CD4-positive, CD25-positive, alpha-beta regulatory T cell (primary cell): ENCODE data around the gene TSR1. TPM values are rescaled to one million over a fixed set of nuclear protein-coding genes. Genes with fewer than 3 reads are reported as not detected.

Source experiments
- ATAC-seq, 2 donors: fragments of 150-1000 bp; cut with Tn5 transposase; one replicate each; pipeline ENCODE4 v1.10.0; 2021; ENCODE audit warnings: low read depth in 2 of 2, moderate number of reproducible peaks in 2 of 2, moderate library complexity in 1 of 2
- DNase-seq, 3 donors: peaks; one replicate each; pipeline versions ENCODE4 v3.0.0 to v3.0.0-alpha.2; 2012 to 2022; ENCODE audit warnings: mixed read lengths in 1 of 3
- H3K27ac ChIP-seq: one replicate; pipeline ENCODE4 v1.7.0; 2013; ENCODE audit warnings: mild to moderate bottlenecking, low read length; ENCODE audit not compliant: insufficient read depth, poor library complexity, severe bottlenecking
- H3K27me3 ChIP-seq: one replicate; pipeline ENCODE4 v1.7.0; 2013; ENCODE audit warnings: low read length; ENCODE audit not compliant: control insufficient read depth, insufficient read depth
- H3K36me3 ChIP-seq: one replicate; pipeline ENCODE4 v1.7.0; 2013; ENCODE audit warnings: mild to moderate bottlenecking, low read length, moderate library complexity; ENCODE audit not compliant: control insufficient read depth, insufficient read depth
- H3K4me1 ChIP-seq: 2 replicates; pipeline ENCODE4 v1.7.0; 2013; ENCODE audit warnings: mild to moderate bottlenecking, low read length; ENCODE audit not compliant: insufficient read depth, control insufficient read depth, poor library complexity, severe bottlenecking
- H3K4me3 ChIP-seq: one replicate; pipeline ENCODE4 v1.7.0; 2013; ENCODE audit warnings: low read depth, mild to moderate bottlenecking, low read length, moderate library complexity
- H3K9me3 ChIP-seq, 2 experiments: 1 replicate in 1 of 2; 2 replicates in 1 of 2; pipeline ENCODE4 v1.7.0; 2013; ENCODE audit warnings: low read length in 2 of 2, mild to moderate bottlenecking in 1 of 2, moderate library complexity in 1 of 2; ENCODE audit not compliant: control insufficient read depth in 2 of 2
- H3K27ac Mint-ChIP-seq, 3 donors: one replicate each; pipeline ENCODE4 v1.8.0; 2020 to 2022; ENCODE audit warnings: mild to moderate bottlenecking in 3 of 3, mixed read lengths in 3 of 3, moderate library complexity in 2 of 3
- H3K27me3 Mint-ChIP-seq: one replicate; pipeline ENCODE4 v1.8.0; 2022; ENCODE audit warnings: mild to moderate bottlenecking, mixed read lengths
- H3K36me3 Mint-ChIP-seq: one replicate; pipeline ENCODE4 v1.8.0; 2020; ENCODE audit warnings: mixed read lengths
- H3K4me1 Mint-ChIP-seq, 4 donors: one replicate each; pipeline ENCODE4 v1.8.0; 2020 to 2022; ENCODE audit warnings: mixed read lengths in 4 of 4, mild to moderate bottlenecking in 1 of 4
- H3K4me3 Mint-ChIP-seq, 4 donors: one replicate each; pipeline ENCODE4 v1.8.0; 2020 to 2022; ENCODE audit warnings: mild to moderate bottlenecking in 4 of 4, mixed read lengths in 4 of 4, moderate library complexity in 3 of 4
- H3K9me3 Mint-ChIP-seq, 7 donors: one replicate each; pipeline ENCODE4 v1.8.0; 2020 to 2022; ENCODE audit warnings: mixed read lengths in 7 of 7, mild to moderate bottlenecking in 3 of 7, moderate library complexity in 2 of 7
- polyA plus RNA-seq, 4 donors: library from polyadenylated mRNA; unstranded; fragments of 300-500 nt; fragmentation: Illumina TruSeq; gene quantifications; one replicate each; pipeline ENCODE4 v1.2.3, GENCODE V29; 2021
- total RNA-seq: library from RNA; stranded (reverse); gene quantifications from one replicate; pipeline ENCODE4 v1.2.3, GENCODE V29; 2022

The TSR1 gene
- total and polyA plus RNA-seq, 5 donors from 2014 or later: 11.4 to 25.1 (median 15.8) TPM

DNA sequence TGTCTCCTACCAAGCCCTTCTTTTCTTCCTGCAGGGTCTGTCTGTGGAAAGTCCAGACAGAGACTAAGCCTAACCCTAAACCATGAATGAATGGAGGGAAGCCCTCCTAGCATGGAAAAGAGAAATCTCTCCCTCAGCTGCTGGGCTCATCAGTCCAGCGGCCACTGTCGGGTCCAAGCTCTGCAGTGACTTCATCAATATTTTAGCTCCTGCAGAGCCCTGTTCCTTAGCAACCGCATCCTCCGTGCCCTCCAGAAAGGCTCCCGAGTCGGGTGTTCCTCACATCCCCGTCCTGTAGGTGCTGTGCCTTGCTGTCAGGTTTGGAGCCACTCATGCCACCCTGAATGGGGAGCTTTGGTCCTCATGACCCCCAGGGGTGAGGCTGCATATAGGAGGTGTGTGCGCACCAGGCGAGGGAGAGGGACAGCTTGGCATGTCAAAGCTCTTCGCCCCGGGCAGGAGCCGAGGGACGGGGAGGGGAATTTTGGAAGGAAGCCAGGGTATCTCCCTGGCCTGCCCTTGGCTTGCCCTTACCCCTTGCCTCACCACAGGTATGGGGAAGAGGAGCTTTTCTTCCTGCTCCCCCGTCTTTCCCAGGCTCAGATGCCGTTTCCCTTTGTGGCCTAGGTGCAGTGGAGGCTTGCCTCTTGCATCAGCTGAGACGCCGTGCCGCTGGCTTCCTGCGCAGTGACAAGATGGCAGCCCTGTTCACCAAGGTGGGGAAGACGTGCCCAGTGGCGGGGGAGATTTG is 24.9 kb upstream of the TSR1 start:
- H3K4me3 Mint-ChIP-seq: no peak overlapping the region
- Histone ChIP-seq H3K4me3 (no peak overlapping the region), H3K27me3 (no peaks in the 10 kb centered on the region), H3K9me3 (no peaks in the 10 kb centered on the region), H3K36me3 (peaks cover 4% of the 10 kb centered on the region), H3K27ac (no peak overlapping the region), H3K4me1 (no peaks in the 10 kb centered on the region)
- H3K4me1 Mint-ChIP-seq: no peaks in the 10 kb centered on the region
- no peaks in the 10 kb centered on the region for H3K9me3 Mint-ChIP-seq
- DNase-seq (no peak), ATAC-seq (no peak)
- no peaks in the 10 kb centered on the region for H3K27me3 Mint-ChIP-seq
- H3K36me3 Mint-ChIP-seq: peaks cover 7% of the 10 kb centered on the region
- H3K27ac Mint-ChIP-seq: peak overlapping the region in 1 of 3 donors; percentile 15

DNA sequence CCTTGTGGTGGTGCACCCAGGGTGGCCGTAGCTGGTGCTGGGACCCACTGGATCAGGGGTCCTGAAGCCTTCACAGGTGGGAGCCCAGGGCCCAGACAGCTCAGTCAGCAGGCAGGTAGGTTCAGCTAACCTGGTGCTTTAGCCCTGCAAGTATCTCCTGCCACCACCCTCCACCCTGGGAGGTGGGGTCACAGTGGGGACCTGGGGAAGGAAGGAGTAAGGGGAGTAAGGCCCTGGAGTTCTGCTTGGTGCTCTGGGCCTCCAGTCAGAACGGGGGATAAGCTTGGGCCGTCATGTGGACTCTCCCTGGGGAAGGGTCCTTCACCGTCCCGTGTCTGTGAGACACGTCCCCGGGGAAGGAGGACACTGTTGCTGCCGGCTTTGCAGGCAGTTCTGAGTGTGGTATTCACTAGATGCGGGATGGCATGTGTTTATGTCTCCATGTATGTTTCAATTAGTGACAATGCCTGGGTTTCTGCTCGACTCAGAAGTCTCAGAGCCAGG is 21.7 kb upstream of the TSR1 start:
- Mint-ChIP-seq H3K4me1 (peaks cover 0 to 17% (median 12%) of the 10 kb centered on the region in 4 donors), H3K36me3 (peaks cover 7% of the 10 kb centered on the region), H3K27ac (no peak overlapping the region), H3K4me3 (no peak overlapping the region), H3K27me3 (no peaks in the 10 kb centered on the region), H3K9me3 (no peaks in the 10 kb centered on the region)
- no peaks in the 10 kb centered on the region for H3K36me3 ChIP-seq
- H3K27me3 ChIP-seq: no peaks in the 10 kb centered on the region
- no peak for DNase-seq
- H3K9me3 ChIP-seq: no peaks in the 10 kb centered on the region
- no peak overlapping the region for H3K27ac ChIP-seq
- ATAC-seq: no peak
- H3K4me3 ChIP-seq: no peak overlapping the region
- H3K4me1 ChIP-seq: peaks cover 15% of the 10 kb centered on the region

DNA sequence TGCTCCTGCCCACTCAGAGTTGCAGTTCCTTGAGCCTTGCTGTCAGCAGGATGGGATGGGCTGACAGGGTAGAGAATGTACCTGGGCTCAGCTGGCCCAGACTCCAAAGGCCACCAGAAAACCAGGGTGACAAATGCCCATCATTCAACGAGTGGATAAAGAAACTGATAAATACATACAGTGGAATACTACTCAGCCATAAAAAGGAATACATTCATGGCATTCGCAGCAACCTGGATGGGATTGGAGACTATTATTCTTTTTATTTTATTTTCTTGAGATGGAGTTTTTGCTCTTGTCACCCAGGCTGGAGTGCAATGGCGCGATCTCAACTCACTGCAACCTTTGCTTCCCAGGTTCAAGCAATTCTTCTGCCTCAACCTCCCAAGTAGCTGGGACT is 21.0 kb upstream of the TSR1 start:
- no peaks in the 10 kb centered on the region for H3K9me3 Mint-ChIP-seq
- no peaks in the 10 kb centered on the region for H3K27me3 ChIP-seq
- H3K9me3 ChIP-seq: no peaks in the 10 kb centered on the region
- H3K4me1 ChIP-seq: peaks cover 17% of the 10 kb centered on the region
- DNase-seq (no peak), ATAC-seq (no peak)
- H3K36me3 Mint-ChIP-seq: peaks cover 3% of the 10 kb centered on the region
- H3K4me1 Mint-ChIP-seq: peaks cover 0 to 22% (median 13%) of the 10 kb centered on the region in 4 donors
- H3K4me3 ChIP-seq: no peak overlapping the region
- H3K27me3 Mint-ChIP-seq: no peaks in the 10 kb centered on the region
- no peaks in the 10 kb centered on the region for H3K36me3 ChIP-seq
- H3K27ac ChIP-seq: no peak overlapping the region
- no peak overlapping the region for H3K4me3 Mint-ChIP-seq
- no peak overlapping the region for H3K27ac Mint-ChIP-seq

DNA sequence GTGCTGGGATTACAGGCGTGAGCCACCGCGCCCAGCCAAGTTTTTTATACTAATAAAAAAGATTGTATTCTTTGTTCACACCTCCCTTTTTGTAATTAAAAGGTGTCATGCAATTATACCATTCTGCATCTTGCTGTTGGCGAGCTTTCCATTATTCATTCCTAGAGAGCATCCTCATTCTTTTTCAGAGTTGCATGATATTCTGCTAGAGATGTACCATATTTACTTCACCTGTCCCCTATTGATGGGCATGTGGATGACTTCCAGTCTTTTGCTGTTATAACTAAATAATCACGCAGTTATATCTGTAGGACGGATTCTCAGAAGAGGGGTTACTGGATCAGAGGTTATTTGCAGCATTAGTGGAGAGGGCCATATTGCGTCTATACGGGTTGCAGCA is 18.1 kb upstream of the TSR1 start:
- ATAC-seq: no peak

DNA sequence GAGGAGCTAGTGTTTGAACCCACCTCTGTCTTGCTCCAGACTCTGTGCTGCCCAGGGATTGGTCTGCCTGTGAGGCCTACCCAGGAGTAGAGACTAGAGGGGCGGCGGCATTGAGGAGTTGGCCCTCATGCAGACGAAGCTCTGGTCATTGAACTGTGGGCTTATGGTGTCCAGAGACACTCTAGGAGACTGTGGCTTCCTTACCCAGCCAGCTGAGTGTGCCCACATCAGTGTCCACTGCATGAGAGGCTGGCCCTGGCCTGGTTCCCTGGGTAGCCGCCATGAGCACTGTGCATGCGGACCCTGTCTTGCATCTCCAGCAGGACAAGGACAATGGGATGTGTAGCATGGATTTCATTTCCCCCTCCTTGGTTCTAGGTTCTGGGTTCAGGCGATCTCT is 15.0 kb upstream of the TSR1 start:
- Histone ChIP-seq H3K4me1 (peaks cover 17% of the 10 kb centered on the region), H3K27ac (no peak overlapping the region), H3K4me3 (no peak overlapping the region), H3K9me3 (no peaks in the 10 kb centered on the region), H3K36me3 (peaks cover 4% of the 10 kb centered on the region), H3K27me3 (no peaks in the 10 kb centered on the region)
- H3K36me3 Mint-ChIP-seq: no peaks in the 10 kb centered on the region
- H3K27ac Mint-ChIP-seq: no peak overlapping the region
- H3K4me3 Mint-ChIP-seq: no peak overlapping the region
- peaks cover 0 to 23% (median 13%) of the 10 kb centered on the region in 4 donors for H3K4me1 Mint-ChIP-seq
- DNase-seq: no peak
- H3K27me3 Mint-ChIP-seq: no peaks in the 10 kb centered on the region
- H3K9me3 Mint-ChIP-seq: no peaks in the 10 kb centered on the region
- no peak for ATAC-seq

More for the DNA sequence above, 18.1 kb upstream of the TSR1 start:
- Mint-ChIP-seq H3K36me3 (peaks cover 3% of the 10 kb centered on the region), H3K4me3 (peak overlapping the region in 2 of 4 donors; percentile 44 to 78), H3K27me3 (no peaks in the 10 kb centered on the region), H3K4me1 (peaks cover 0 to 23% (median 13%) of the 10 kb centered on the region in 4 donors), H3K9me3 (no peaks in the 10 kb centered on the region), H3K27ac (peak overlapping the region in 2 of 3 donors; percentile 59 to 83)
- no peak for DNase-seq
- H3K4me1 ChIP-seq: peaks cover 17% of the 10 kb centered on the region
- H3K4me3 ChIP-seq: peak overlapping the region; percentile 32
- no peak overlapping the region for H3K27ac ChIP-seq
- H3K27me3 ChIP-seq: no peaks in the 10 kb centered on the region
- no peaks in the 10 kb centered on the region for H3K36me3 ChIP-seq
- H3K9me3 ChIP-seq: no peaks in the 10 kb centered on the region

DNA sequence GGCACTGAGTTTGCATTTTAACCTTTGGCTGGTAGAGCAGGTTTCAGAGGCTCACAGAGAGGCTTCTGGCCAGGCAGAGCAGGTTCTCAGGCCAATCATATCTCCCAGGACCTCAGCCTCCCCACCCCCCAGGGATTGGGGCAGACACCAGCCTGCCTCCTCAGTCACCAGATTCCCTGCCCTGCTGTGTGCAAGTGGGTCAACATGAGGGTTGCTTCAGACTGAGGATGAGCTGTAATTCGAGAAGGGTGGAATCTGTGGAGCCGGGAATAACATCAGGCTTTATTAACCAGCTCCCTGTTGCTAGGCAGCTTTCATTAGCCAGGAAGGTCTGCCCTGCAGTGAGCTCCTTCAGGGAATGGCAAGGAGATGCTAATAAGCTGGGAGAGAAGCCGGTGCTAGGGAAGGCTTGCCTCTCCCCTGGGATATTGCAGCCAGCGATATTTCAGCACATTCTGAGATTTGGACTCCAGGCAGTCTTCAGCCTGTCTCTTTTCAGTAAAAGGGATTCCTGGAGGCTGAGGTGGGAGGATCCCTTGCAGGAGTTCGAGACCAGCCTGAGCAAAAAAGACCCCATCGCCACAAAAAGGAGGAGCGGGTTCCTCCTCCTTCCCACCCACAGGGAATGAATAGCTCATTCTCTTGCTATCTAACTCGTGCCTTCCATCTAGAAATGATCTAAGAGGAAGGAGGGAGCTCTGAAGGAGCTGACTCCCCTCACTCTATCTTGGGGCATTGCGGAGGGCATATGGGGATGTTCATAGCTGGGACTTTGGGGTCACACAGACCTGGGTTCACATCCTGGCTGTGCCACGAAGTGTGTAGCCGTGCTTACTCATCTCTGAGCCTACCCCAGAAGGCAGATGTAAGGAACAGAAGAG is 11.8 kb upstream of the TSR1 start:
- H3K27me3 Mint-ChIP-seq: no peaks in the 10 kb centered on the region
- no peaks in the 10 kb centered on the region for H3K36me3 Mint-ChIP-seq
- H3K9me3 Mint-ChIP-seq: no peaks in the 10 kb centered on the region
- Histone ChIP-seq H3K36me3 (peaks cover 12% of the 10 kb centered on the region), H3K9me3 (no peaks in the 10 kb centered on the region), H3K27ac (no peak overlapping the region), H3K27me3 (no peaks in the 10 kb centered on the region), H3K4me1 (peaks cover 2% of the 10 kb centered on the region), H3K4me3 (no peak overlapping the region)
- H3K4me3 Mint-ChIP-seq: no peak overlapping the region
- ATAC-seq (no peak), DNase-seq (no peak)
- H3K4me1 Mint-ChIP-seq: peaks cover 0 to 8% (median 1%) of the 10 kb centered on the region in 4 donors
- no peak overlapping the region for H3K27ac Mint-ChIP-seq

DNA sequence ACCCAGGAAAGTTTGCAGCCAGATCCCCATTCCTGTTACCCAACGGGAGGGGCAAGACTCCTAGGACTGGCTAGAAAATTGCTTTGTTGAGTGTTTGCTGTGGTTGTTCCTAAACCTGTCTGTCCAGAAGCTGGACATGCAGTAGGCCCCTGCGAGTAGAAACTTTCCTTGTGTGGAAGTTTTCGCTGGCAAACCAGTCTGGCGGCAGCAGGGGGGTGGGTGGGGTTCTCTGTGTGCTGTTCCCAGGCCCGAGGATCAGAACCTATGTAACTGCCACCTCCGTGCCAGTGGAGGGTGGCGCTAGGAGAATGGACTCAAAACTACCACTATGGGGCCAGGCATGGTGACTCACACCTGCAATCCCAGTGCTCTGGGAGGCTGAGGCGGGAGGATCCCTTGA is 10.2 kb upstream of the TSR1 start:
- Mint-ChIP-seq H3K9me3 (no peaks in the 10 kb centered on the region), H3K36me3 (peaks cover 4% of the 10 kb centered on the region), H3K4me3 (no peak overlapping the region), H3K27ac (no peak overlapping the region), H3K4me1 (peaks cover 0 to 8% (median under 1%) of the 10 kb centered on the region in 4 donors), H3K27me3 (no peaks in the 10 kb centered on the region)
- Histone ChIP-seq H3K36me3 (peaks cover 16% of the 10 kb centered on the region), H3K9me3 (no peaks in the 10 kb centered on the region), H3K4me1 (no peaks in the 10 kb centered on the region), H3K27me3 (no peaks in the 10 kb centered on the region), H3K27ac (no peak overlapping the region), H3K4me3 (no peak overlapping the region)
- ATAC-seq (no peak), DNase-seq (no peak)
